Progenitor cell of endocrine pancreas (in vitro differentiated cells): Measurements from ENCODE around the gene PUS1. TPM values are rescaled to one million over a fixed set of nuclear protein-coding genes. Genes with fewer than 3 reads are reported as not detected.
"Not testable (repeated sequence)": the region's sequence is repeated elsewhere in the genome, so short reads cannot be mapped to it uniquely, and the experiment has no call there.

Experiments used
- DNase-seq: peaks from one replicate; pipeline ENCODE4 v3.0.0; 2021; ENCODE audit warnings: low spot score; ENCODE audit not compliant: unreplicated experiment
- H3K27ac Mint-ChIP-seq: 2 replicates; pipeline ENCODE4 v1.8.0; 2021; ENCODE audit warnings: mild to moderate bottlenecking, moderate library complexity, mixed read lengths
- H3K27me3 Mint-ChIP-seq: 2 replicates; pipeline ENCODE4 v1.8.0; 2021; ENCODE audit warnings: mixed read lengths
- H3K36me3 Mint-ChIP-seq: 2 replicates; pipeline ENCODE4 v1.8.0; 2022; ENCODE audit warnings: mixed read lengths; ENCODE audit not compliant: insufficient read depth
- H3K4me1 Mint-ChIP-seq: 2 replicates; pipeline ENCODE4 v1.8.0; 2021; ENCODE audit warnings: low read depth, mixed read lengths
- H3K4me3 Mint-ChIP-seq: 2 replicates; pipeline ENCODE4 v1.8.0; 2021; ENCODE audit warnings: low read depth, mild to moderate bottlenecking, moderate library complexity, mixed read lengths
- H3K9me3 Mint-ChIP-seq: 2 replicates; pipeline ENCODE4 v1.8.0; 2021; ENCODE audit warnings: low read depth, mixed read lengths
- CTCF ChIP-seq: fragments of 200-600 bp; sonication (generic); IDR thresholded peaks from one replicate; pipeline ENCODE4 v1.5.0; 2021; ENCODE audit warnings: antibody characterized with exemption, mild to moderate bottlenecking; ENCODE audit not compliant: unreplicated experiment
- long read RNA-seq: library from polyadenylated mRNA; unstranded; transcript quantifications from one replicate; pipeline ENCODE4 v2.0.0, GENCODE V29; 2020
- total RNA-seq: library from RNA; stranded (reverse); gene quantifications from 2 replicates; pipeline ENCODE4 v1.2.1, GENCODE V29; 2021

The PUS1 gene
- 38.5 and 40.4 TPM in 2 replicates for total RNA-seq
- long read RNA-seq, full-length matches to known transcripts = 1 of 4 reads
- long read RNA-seq, partial matches to known transcripts = 0 of 4 reads
- long read RNA-seq, other reads (novel, unspliced or antisense) = 3 of 4 reads

DNA sequence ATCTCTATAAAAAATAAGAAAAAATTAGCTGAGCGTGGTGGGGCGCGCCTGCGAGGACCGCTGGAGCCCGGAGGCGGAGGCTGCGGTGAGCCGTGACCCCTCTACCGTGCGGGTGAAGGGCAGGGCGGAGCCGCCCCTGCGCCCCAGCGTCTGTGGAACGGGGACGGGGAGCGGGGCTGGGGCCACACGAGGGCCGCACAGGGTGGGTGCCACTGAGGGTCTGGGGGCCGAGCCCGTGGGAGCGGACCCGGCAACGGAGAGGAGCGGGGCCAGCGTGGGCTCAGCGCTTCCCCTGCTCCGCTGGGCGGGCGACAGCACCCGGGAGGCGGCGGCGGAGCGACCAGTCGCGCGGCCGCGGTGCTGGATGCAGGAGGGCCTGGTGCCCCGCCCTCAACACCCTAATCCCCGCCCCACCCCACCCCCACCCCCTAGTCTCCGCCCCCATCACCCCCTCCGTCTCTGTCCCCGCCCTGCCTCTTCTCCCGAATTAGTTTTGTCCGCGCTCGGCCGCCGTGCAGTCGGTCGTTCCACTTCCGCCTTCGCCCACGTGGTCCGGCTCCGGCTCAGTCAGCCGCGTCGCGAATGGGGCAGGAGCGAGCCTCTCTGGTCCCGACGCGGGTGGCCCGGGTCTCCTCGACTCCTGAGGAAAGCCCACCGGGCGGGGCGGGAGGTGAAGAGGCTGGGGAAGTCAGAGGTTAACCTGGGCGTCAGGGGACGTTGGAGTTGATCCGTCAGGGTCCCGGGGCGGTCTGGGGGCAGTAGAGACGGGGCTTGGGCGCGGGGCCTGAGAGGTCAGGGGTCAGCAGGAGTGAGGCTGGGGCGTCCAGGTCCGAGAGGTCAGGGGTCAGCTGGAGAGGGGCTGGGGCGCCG lies at the start of gene PUS1:
Gene PUS1 (plus strand): TSS at position 566 of the 870 bp plus-strand sequence. CDS start 447 bp downstream, outside the sequence.
- no peak for TF ChIP-seq CTCF
- Mint-ChIP-seq H3K9me3 (no peaks in the 10 kb centered on the region), H3K36me3 (peaks cover 14% of the 10 kb centered on the region), H3K27me3 (no peaks in the 10 kb centered on the region), H3K4me1 (peaks cover 3% of the 10 kb centered on the region), H3K4me3 (peak within 1 kb of the TSS; percentile 91), H3K27ac (peak within 1 kb of the TSS; percentile 86)
- DNase-seq = peak; percentile 83

DNA sequence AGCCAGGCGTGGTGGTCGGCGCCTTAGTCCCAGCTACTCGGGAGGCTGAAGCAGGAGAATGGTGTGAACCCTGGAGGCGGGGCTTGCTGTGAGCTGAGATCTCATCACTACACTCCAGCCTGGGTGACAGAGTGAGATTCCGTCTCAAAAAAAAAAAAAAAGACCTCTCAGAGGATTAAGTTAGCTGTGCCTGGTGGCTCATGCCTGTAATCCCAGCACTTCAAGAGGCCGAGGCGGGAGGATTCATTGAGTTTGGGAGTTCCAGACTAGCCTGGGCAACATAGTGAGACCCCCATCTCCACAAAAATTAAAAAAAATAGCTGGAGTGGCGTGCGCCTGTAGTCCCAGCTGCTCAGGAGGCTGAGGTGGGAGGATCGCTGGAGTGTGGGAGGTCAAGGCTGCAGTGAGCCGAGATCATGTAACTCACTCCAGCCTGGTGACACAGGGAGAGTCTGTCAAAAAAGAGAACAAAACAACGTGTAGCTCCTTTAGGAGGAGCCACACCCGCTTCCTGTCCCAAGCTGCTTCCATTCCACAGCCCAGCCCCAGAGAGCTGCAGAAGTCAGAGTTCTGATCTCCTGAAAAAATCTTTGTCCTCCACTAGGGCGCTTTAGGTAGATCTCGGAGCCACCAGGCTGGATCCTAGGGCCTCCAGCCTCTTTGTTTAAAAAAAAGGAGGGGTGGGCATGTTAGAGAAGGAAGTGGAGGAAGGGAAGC lies 46.1 kb upstream of the PUS1 start:
- Mint-ChIP-seq H3K4me1 (peaks cover 2% of the 10 kb centered on the region), H3K27me3 (peaks cover 9% of the 10 kb centered on the region), H3K4me3 (no peak overlapping the region), H3K9me3 (peaks cover 7% of the 10 kb centered on the region), H3K27ac (no peak overlapping the region), H3K36me3 (no peaks in the 10 kb centered on the region)
- no peak for DNase-seq
- no peak for TF ChIP-seq CTCF

GRCh38 chr12:131883521-131883900 lies 45.6 kb upstream of the PUS1 start:
- H3K9me3 Mint-ChIP-seq = peaks cover 7% of the 10 kb centered on the region
- no peaks in the 10 kb centered on the region for H3K36me3 Mint-ChIP-seq
- H3K27ac Mint-ChIP-seq = no peak overlapping the region
- H3K4me1 Mint-ChIP-seq = peaks cover 2% of the 10 kb centered on the region
- H3K4me3 Mint-ChIP-seq = no peak overlapping the region
- DNase-seq = no peak
- no peak for TF ChIP-seq CTCF
- H3K27me3 Mint-ChIP-seq = peaks cover 7% of the 10 kb centered on the region

GRCh38 chr12:131885076-131885475 lies 44.0 kb upstream of the PUS1 start:
- not testable (repeated sequence) for H3K36me3 Mint-ChIP-seq, H3K4me3 Mint-ChIP-seq, DNase-seq, H3K9me3 Mint-ChIP-seq, H3K27ac Mint-ChIP-seq, H3K4me1 Mint-ChIP-seq
- peaks cover 12% of the 10 kb centered on the region for H3K27me3 Mint-ChIP-seq

GRCh38 chr12:131885543-131886057 lies 43.5 kb upstream of the PUS1 start:
- Mint-ChIP-seq H3K4me3 (no peak overlapping the region), H3K27ac (no peak overlapping the region), H3K36me3 (no peaks in the 10 kb centered on the region), H3K9me3 (peaks cover 7% of the 10 kb centered on the region), H3K27me3 (peaks cover 9% of the 10 kb centered on the region), H3K4me1 (peaks cover 7% of the 10 kb centered on the region)
- DNase-seq = no peak
- TF ChIP-seq CTCF = no peak

DNA sequence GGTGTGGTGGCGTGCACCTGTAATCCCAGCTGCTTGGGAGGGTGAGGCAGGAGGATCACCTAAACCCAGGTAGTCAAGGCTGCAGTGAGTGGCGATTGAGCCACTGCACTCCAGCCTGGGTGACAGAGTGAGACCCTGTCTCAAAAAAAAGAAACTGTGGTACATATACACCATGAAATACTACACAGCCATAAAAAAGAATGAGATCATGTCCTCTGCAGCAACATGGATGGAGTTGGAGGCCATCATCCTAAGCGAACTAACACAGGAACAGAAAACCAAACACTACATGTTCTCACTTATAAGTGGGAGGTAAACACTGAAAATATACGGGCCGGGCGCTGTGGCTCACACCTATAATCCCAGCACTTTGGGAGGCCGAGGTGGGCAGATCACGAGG lies 37.4 kb upstream of the PUS1 start:
- H3K27ac Mint-ChIP-seq, H3K27me3 Mint-ChIP-seq, DNase-seq, H3K36me3 Mint-ChIP-seq, H3K9me3 Mint-ChIP-seq, H3K4me3 Mint-ChIP-seq: not testable (repeated sequence)
- H3K4me1 Mint-ChIP-seq = peaks cover 13% of the 10 kb centered on the region
